A673 (cell line): ENCODE data around the gene SCUBE3.

Experiments
- EZH2 ChIP-seq: fragments of 200-600 bp; sonication (generic); IDR thresholded peaks from 2 replicates; pipeline ENCODE4 v1.6.1; 2017; ENCODE audit warnings: borderline replicate concordance, low read depth, mild to moderate bottlenecking, mixed read lengths, antibody characterized with exemption, low read length; ENCODE audit not compliant: poor library complexity, severe bottlenecking
- TF ChIP-seq, protein P1 (sequence below): fragments of 300-800, 200-600 bp; sonication (generic); conservative IDR thresholded peaks from 2 replicates; pipeline ENCODE4 v1.5.1; 2017; ENCODE audit warnings: low read depth, mild to moderate bottlenecking, antibody characterized with exemption, low read length, moderate library complexity, mixed read lengths

DNA sequence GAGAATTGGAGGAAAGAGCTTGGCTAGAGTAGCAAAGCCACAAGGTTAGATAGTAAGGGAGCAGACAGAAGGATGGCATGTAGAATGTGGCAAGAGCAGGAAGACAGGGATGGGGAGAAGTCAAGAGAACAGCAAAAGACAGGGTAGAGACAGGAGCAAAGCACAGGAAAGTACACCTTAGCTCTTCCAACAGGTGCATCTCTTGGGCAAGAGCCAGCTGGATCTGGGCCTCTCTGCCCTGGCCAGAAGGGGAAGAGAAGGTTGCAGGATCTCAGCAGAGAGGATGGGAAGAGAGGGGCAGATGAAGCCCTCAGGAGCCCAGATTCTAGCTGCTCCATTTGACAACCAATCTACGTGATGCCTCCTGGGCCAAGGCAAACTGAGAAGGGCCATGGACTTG is 16.7 kb downstream of the SCUBE3 start:
- TF ChIP-seq, protein P1, sequence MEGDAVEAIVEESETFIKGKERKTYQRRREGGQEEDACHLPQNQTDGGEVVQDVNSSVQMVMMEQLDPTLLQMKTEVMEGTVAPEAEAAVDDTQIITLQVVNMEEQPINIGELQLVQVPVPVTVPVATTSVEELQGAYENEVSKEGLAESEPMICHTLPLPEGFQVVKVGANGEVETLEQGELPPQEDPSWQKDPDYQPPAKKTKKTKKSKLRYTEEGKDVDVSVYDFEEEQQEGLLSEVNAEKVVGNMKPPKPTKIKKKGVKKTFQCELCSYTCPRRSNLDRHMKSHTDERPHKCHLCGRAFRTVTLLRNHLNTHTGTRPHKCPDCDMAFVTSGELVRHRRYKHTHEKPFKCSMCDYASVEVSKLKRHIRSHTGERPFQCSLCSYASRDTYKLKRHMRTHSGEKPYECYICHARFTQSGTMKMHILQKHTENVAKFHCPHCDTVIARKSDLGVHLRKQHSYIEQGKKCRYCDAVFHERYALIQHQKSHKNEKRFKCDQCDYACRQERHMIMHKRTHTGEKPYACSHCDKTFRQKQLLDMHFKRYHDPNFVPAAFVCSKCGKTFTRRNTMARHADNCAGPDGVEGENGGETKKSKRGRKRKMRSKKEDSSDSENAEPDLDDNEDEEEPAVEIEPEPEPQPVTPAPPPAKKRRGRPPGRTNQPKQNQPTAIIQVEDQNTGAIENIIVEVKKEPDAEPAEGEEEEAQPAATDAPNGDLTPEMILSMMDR = no peak
- no peak for TF ChIP-seq EZH2
